ENCODE results near the gene ALKBH5.

ALKBH5 gene

DNA sequence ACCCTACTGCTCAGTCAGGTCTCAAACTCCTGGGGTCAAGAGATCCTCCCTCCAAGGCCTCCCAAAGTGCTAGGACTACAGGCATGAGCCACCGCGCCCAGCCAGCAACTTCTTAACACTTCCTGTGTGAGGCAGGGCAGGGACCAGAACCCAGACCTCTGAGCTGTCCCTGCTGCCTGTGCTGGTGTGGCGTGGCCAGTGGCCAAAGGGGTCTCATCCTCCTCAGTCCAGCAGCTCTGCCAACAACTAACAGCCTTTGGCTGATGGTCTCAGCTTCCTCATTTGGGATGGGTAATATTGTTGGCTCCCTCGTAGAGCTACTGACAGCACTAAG lies 40.4 kb downstream of the ALKBH5 start:
- DNase-seq (ENCODE audit: low read depth in 2 of 2): no peak

DNA sequence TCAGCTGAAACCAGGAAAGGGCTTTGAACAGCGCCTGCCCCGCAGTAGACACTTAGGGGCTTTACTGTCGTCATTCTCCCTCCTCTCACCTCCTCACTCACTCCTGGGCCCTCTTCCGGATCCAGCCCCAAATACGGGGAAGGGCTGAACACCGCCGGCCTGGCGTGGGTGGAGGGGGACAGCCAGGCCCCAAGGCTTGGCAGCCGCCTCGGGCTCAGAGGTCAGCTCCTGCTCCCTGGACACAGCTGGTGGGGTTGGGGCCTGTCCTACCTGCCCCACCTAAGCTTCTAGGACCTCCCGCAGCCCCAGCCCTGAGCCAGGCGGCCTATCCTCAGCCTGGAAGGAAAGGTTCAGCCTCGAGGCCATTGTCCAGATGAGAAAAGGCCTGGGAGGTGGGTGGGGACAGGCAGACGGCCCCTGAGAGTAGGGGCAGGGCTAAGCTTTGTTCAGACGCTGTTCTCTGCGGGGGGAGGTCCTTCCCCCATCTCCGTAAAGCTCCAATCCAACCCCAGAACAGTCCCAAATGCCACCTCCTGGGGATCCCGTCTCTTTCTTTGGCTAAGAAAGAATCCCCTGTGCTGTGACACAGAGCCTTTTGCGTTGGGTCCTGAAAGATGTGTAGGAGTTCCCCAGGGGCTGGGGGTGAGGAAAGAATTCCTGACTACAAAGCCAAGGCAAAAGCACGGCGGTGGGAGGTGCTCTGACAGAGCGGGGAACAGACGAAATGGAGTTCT lies 40.9 kb downstream of the ALKBH5 start:
- no peak for DNase-seq (ENCODE audit: low read depth in 2 of 2)

DNA sequence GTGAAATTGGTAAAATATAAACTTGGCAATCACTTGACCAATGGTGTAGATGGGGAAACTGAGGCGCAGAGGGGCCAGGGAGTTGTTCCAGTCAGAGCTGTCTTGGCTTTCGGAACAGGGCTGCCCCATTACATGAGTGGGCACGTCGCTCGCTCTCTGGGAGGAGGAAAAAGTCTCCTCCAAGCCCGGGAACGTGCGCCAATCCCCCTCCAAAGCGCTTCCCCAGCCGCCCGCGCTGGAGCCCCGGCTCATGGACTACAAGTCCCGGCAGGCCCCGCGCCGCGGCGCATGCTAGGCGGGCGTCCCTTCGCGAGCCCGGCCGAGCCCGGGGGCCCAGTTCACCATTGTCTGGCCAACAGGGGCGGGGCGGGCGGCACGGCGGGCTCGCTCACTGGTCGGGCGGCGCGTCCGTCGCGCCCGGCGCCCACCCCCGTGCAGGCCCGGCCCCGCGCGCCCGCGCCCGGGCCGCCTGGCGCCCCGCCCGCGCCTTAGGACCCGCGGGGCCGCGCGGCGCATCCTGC lies 41.6 kb downstream of the ALKBH5 start, which contains the start of gene LLGL1:
TSS of gene LLGL1 (plus strand) at position 515 of the 521 bp plus-strand sequence. CDS start 48 bp downstream, outside the sequence.
- peak; percentile 89 to 92 for DNase-seq (ENCODE audit: low read depth in 2 of 2)

DNA sequence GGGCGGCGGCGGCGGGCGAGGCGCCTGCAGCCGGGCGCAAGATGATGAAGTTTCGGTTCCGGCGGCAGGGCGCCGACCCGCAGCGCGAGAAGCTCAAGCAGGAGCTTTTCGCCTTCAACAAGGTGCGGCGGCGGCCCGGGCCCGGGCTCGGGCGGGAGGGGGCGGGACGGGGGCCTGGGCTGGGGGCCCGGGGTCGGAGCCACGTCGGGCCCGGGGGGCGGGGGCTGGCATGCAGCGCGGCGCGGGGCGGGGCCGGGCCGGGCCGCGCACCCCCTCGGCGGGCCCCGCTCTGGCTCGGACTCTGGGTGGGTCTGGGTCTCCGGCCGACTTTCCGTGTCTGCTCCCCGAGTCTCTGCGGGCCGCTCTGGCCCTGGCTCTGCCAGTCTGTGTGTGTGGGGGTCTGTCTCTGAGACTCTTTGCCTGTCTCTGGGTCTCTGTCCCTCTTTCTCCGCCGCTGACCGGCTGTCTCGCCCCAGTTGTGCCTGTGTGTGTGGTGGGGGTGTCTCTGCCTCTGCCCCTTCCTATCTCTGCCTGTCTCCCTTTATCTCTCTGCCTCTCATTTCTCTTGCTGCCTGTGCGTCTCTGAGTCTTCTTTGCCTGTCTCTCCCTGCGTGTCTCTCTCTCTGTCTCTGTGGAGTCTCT lies 42.1 kb downstream of the ALKBH5 start:
- DNase-seq (ENCODE audit: low read depth in 2 of 2): no peak

DNA sequence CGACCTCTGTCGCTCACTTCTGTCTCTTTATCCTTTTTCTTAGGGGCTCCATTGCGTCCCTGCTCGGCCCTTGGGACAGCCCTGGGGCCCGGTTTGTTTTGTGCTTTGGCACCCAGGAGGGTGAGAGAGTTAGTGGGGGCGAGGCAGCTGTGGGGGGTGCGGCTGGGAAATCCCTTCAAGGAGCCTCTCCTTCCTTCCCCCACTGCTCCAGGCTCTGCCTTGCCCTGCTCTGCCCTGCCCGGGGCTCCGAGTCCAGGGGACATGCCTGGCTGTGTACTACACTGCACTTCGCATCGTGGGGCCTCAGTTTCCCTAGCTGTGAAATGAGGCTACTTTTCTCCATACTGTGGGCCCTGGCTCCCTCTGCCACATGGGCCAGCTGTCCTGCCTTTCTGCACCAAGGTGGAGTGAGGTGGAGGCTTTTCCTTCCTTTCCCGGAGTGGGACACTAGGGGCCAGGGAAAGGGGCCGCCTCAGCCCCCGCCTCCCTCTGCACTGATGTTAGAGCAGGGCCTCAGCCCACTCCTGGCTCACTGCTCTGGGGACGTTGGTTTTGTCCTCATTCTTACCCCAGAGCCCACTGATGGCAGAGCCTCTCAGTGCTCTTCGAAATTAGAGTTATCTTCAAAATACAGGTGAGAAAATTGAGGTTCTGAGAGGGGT lies 42.8 kb downstream of the ALKBH5 start:
- DNase-seq (ENCODE audit: low read depth in 2 of 2): no peak

DNA sequence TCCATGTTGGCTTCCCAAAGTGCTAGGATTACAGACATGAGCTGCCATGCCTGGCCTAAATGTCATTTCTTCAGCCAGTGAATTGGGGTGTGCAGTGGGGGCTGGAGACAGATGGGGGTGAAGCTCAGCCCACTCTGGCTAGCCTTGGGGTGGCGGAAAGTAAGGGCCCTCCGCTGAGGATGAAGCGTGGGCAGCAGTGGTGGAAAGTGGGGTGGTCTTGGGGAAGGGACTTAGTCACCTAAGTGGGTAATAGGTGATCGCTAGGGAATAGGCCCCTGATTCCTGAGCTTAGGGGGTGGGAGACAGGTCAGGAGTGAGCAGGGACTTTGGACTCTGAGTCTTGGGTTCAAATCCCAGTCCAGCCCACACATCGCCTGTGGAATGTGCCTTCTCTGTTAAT lies 44.0 kb downstream of the ALKBH5 start:
- no peak for DNase-seq (ENCODE audit: low read depth in 2 of 2)

DNA sequence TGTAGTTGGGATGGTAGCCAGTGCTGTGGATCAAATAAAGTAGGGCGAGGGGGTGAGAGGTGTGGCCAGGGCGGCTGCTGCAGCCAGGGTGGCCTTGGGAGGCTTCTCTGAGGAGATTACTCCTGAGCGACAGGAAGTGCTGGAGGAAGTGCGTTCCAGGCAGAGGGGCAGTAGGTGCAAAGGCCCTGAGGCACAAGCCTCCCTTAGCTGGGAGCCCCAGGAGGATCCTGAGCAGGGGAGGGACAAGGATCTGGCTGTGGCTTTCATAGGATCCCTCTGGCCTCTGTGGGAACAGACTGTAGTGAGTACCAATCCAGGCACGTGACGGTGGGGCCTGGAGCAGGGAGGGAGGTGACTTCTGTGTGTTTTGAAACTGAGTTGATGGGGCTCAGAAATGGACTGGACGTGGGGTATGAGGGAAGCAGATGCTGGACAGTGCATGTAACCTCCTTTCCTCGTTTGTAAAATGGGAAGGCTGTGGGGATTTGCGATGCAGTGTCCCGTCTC lies 44.6 kb downstream of the ALKBH5 start:
- DNase-seq (ENCODE audit: low read depth in 2 of 2): no peak

DNA sequence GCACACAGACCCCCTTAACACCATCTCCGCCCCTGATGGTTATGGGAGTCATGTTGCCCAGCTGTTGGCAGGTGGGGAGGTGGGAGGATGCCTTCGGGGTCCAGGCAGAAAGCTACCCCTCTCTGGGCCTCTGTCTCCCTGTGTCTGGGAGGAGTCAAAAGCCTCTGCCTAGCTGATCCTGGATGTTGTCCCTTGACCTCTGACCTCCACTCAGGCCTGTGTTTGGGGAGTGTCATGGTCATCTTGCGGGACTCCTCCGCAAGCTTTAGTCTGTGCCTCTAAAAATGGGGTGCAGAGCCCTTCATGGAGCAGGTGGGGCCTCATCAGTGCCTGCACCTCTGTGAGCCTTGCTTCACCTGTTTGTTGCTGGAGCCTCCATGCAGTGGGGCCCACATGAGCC lies 45.6 kb downstream of the ALKBH5 start:
- no peak for DNase-seq (ENCODE audit: low read depth in 2 of 2)

DNA sequence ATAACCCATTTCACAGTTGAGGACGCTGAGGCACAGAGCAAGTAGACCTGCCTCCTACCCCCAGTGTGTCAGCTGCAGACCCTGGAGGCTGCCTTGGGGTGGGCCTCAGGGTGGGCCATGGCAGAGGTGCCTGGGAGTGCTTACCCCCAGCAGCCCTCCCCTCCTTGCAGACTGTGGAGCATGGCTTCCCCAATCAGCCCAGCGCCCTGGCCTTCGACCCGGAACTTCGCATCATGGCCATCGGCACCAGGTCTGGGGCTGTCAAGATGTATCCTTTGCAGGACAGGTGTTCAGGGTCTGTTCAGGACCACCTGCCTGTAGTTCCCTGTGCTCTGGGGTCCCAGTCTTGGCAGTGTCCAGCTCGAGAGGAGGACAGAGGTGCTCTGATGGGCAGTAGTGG lies 46.1 kb downstream of the ALKBH5 start:
- no peak for DNase-seq (ENCODE audit: low read depth in 2 of 2)

DNA sequence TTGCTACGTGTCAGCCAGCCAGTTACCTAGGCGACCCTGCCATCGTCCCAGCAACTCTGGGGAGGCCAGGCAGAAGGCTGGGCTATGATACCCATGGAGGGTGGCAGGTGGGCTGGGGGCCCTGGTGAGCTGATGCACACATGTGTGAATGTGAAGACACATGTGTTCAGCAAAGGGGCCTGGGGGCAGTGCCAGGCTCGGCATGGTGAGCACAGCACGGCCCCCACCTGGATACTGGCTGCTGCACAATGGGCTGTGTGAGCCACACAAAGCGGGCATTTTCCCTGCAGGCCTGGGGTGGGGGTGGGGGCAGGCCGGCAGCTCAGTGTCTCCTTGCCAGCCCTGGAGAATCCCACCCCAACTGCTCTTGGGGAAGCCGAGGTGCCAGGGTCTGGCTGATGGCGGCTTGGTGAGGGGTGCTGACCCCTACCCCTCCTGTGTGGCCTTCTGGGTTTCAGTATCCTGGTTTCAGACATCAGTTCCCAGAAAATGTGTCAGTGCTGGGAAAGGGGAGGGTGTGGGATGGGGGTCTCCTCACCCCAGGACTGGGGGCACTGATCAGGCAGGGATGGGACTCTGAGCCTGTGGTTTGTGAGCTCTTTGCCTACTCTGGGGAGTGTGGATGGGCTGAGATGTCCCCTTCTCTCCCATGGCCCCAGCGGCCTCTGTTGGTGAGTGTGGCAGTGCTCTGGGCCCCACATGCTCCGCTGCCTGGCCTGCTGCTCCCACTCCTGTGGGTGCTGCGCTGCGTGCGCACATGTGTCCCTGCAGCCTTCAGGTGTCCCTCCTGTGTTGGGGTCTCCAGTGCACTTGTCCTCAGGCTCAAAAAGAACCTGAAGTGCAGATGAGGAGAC lies 46.9 kb downstream of the ALKBH5 start:
- DNase-seq (ENCODE audit: low read depth in 2 of 2): no peak

DNA sequence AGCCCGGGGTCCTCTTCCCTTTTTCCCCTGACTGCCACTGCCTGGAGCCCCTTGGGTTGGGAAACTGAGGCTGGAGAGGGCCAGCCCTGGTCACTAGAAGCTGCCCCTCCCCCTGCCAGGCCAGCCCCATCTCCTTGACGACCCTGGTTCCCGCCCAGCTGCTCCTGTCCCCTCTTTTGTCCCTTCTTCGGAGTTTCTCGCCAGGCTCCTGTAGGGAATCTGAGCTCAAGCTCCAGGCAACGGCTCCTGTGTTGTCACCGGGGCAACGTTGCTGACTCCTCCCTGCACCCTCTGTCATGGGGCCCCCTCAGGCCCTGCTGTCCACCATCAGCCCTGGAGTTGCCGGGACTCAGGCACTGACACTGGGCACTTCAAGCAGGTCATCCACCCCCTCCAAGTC lies 47.5 kb downstream of the ALKBH5 start:
- DNase-seq (ENCODE audit: low read depth in 2 of 2): no peak

DNA sequence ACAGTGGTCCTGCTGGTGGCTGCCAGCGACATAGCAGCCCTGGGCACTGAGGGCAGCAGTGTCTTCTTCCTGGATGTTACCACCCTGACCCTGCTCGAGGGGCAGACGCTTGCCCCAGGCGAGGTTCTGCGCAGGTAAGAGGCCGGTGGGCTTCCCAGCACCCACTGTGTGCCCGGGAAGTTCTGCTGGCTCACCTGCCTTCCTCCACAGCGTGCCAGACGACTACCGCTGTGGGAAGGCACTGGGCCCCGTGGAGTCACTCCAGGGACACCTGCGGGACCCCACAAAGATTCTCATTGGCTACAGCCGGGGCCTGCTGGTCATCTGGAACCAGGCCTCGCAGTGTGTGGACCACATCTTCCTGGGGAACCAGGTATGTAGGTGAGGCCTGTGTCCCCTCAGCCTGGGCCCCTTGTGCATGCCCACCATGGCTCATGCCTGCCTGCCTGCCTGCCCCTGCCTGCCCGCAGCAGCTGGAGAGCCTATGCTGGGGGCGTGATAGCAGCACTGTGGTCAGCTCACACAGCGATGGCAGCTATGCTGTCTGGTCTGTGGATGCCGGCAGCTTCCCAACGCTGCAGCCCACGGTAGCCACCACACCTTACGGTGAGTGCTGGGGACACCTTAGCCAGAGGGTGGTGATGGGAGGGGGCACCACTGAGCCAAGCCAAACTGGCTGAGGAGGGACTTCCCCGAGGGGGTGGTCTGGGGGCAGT lies 50.3 kb downstream of the ALKBH5 start:
- no peak for DNase-seq (ENCODE audit: low read depth in 2 of 2)

DNA sequence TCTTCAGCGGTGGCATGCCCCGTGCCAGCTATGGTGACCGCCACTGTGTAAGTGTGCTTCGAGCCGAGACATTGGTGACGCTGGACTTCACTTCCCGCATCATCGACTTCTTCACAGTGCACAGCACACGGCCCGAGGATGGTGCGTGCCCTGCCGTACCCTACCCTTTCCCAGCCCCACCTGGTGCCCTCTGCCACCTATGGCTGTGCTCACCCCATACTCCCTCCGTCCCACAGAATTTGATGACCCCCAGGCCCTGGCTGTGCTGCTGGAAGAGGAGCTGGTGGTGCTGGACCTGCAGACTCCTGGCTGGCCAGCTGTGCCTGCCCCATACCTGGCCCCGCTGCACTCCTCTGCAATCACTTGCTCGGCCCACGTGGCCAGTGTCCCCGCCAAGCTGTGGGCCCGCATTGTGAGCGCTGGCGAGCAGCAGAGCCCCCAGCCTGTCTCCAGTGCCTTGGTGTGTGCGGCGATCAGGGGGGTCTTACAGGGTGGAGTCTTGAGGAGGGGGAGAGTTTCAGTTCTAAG lies 51.3 kb downstream of the ALKBH5 start:
- no peak for DNase-seq (ENCODE audit: low read depth in 2 of 2)

DNA sequence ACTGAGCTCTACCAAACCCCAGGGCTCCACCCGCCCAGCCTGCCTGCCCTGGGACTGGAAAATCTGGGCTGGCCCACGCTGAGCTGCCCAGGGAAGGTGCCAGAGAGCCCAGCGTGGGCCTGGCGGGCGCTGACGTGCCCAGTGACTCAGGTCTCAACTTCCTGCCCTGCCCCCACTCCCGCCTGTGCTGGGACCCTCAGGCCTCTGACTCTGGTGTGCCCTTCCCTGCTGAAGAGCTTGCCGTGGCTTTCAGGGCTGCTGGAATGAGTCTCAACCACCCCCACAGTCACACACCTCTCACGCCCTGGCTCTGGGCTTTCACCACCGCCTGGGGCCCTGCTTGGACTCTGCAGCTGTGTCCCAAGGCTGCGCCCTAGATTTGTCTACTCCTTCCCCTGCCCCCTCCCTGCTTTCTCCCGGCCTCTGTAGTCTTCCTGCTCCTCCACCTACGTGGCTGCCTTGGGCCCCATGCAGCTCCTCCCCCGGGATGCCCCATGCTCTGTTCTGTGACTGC lies 52.2 kb downstream of the ALKBH5 start:
- DNase-seq (ENCODE audit: low read depth in 2 of 2): no peak

DNA sequence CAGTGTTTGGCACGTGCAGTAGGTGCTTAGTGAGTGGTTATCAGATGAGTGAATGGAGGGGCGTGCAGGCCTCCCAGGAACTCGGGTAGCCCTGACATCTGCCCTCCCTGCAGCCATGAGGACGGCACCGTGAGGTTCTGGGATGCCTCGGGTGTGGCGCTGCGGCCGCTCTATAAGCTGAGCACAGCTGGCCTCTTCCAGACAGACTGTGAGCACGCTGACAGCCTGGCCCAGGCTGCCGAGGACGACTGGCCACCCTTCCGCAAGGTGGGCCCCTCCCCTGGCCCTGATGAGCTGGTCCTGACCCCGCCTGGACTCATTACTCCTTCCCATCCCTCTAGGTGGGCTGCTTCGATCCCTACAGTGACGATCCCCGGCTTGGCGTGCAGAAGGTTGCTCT lies 52.9 kb downstream of the ALKBH5 start:
- DNase-seq (ENCODE audit: low read depth in 2 of 2): no peak

DNA sequence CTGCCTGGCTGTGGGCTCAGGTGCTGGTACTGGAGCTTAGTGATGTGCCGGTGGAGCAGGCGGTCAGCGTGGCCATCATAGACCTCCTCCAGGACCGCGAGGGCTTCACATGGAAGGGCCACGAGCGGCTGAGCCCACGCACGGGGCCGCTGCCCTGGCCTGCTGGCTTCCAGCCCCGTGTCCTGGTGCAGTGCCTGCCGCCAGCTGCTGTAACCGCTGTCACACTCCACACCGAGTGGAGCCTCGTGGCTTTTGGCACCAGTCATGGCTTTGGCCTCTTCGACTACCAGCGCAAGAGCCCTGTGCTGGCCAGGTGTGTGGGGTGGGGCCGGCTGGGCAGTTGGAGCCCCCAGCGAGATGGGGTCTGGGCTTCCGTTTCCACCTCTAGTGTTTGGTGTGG lies 53.8 kb downstream of the ALKBH5 start:
- DNase-seq (ENCODE audit: low read depth in 2 of 2): no peak

DNA sequence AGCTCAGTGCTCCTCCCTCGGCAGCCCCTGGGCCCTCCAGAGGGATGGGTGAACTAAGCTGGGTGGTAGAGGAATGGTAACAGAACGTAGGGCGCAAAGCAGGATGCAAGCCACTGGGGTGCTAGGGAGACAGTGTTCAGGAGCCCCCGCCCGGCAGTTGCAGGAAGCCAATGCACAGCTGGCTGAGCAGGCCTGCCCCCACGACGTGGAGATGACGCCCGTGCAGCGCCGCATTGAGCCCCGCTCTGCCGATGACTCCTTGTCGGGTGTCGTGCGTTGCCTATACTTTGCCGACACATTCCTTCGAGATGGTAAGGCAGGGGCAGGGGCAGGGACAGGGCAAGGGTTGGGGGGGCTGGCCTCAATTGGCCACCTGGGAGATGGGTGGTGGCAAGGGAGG lies 54.7 kb downstream of the ALKBH5 start:
- DNase-seq (ENCODE audit: low read depth in 2 of 2): no peak

DNA sequence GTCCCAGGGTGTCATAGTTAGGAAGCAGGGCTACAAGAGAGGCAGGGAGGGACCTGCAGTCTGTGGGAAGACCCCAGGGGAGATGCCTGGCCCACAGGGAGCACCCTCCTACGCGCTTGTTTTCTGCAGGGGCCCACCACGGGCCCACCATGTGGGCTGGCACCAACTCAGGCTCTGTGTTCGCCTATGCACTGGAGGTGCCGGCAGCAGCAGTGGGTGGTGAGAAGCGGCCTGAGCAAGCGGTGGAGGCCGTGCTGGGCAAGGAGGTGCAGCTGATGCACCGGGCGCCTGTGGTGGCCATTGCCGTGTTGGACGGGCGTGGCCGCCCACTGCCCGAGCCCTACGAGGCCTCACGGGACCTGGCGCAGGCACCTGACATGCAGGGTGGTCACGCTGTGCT lies 56.8 kb downstream of the ALKBH5 start:
- no peak for DNase-seq (ENCODE audit: low read depth in 2 of 2)

DNA sequence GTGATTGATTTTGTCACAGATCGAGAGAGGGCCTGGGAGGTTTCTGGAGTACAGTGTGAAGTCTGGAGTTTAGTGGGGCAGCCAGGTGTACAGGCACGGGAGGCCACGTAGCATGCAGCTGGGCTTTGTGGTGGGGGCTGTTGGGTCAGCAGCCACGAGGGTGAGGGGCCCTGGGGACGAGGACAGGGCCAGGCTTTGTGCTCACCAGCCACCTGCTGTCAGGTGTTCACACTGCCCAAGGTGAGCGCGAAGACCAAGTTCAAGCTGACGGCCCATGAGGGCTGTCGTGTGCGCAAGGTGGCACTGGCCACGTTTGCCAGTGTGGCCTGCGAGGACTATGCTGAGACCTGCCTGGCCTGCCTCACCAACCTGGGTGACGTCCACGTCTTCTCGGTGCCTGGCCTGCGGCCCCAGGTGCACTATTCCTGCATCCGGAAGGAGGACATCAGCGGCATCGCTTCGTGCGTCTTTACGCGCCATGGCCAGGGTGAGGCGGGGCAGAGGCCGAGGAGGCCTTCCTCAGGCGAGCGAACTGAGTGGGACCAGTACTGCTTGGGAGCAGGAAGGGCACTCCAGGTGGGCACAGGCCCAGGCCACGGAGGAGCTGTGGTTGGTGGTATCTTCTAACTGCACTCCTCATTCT lies 57.7 kb downstream of the ALKBH5 start:
- no peak for DNase-seq (ENCODE audit: low read depth in 2 of 2)

Data from fibroblast of skin of left biceps (primary cell).